Colonic mucosa (tissue), 4 donors: ENCODE data around the gene EXOC4. TPM values are rescaled to one million over a fixed set of nuclear protein-coding genes. Genes with fewer than 3 reads are reported as not detected.

Experiments used
- DNase-seq: peaks from one replicate; pipeline ENCODE4 v3.0.0-alpha.2; 2020
- H3K27ac ChIP-seq: fragments of 200-600 bp; one replicate; pipeline ENCODE4 v1.8.0; 2021
- H3K27me3 ChIP-seq: fragments of 200-600 bp; one replicate; pipeline ENCODE4 v1.8.0; 2021
- H3K36me3 ChIP-seq: fragments of 200-600 bp; one replicate; pipeline ENCODE4 v1.8.0; 2021
- H3K4me1 ChIP-seq: fragments of 200-600 bp; one replicate; pipeline ENCODE4 v1.8.0; 2021; ENCODE audit warnings: mild to moderate bottlenecking
- H3K4me3 ChIP-seq: fragments of 200-600 bp; one replicate; pipeline ENCODE4 v1.8.0; 2021
- H3K9ac ChIP-seq, 2 donors: one replicate each; pipeline ENCODE4 v1.7.0; 2013; ENCODE audit warnings: control low read depth in 2 of 2, low read depth in 2 of 2, low read length in 2 of 2
- H3K9me3 ChIP-seq: fragments of 200-600 bp; one replicate; pipeline ENCODE4 v1.8.0; 2021
- intact Hi-C: fragments of 100-400 bp; cut with DNase I; formaldehyde crosslinking; loops from one replicate; pipeline ENCODE4 v1.14.1; 2022
- total RNA-seq, 2 donors: library from RNA; stranded (reverse); fragmentation: NEBNext Ultra II Directional in 1 of 2; extraction: Animal tissue kit (Norgen Biotek cat#: 25700) in 1 of 2; gene quantifications; one replicate each; pipeline ENCODE4 v1.2.1, GENCODE V29; 2021
- TF ChIP-seq, protein P1 (sequence below): fragments of 200-600 bp; IDR thresholded peaks from one replicate; pipeline ENCODE4 v1.8.0; 2022; ENCODE audit warnings: antibody characterized with exemption, mild to moderate bottlenecking
- donor health status: healthy.
- donor health status: DM: no; HTN: no; CAD: no.
- donor health status: DM: no; HTN: no; CAD: no.

The EXOC4 gene
- total RNA-seq, 2 donors from 2014 or later: 61.1 to 73.3 TPM

DNA sequence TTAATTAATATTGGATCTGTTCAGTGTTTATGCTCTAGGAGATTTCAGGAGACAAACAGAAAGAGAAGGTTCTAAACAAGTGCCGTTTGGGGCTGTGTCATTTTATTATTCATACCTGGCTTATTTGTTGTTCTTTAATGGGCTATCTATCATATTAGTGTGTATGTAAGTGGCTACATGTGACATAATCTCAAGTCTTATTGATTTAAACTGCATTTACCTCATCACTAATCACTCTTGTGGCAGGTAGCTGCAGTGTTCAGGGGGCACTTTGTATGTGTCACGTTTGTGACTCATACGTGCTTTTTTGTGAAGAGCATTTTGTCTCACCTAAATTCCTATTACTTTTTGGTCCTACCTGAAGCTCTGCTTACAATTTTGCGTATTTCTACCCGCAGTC lies 95.4 kb downstream of the EXOC4 start:
- Histone ChIP-seq H3K4me3 (no peak overlapping the region), H3K27me3 (no peaks in the 10 kb centered on the region), H3K27ac (no peak overlapping the region), H3K9me3 (no peaks in the 10 kb centered on the region), H3K36me3 (no peaks in the 10 kb centered on the region), H3K4me1 (no peaks in the 10 kb centered on the region), H3K9ac (no peak overlapping the region)
- TF ChIP-seq, protein P1, sequence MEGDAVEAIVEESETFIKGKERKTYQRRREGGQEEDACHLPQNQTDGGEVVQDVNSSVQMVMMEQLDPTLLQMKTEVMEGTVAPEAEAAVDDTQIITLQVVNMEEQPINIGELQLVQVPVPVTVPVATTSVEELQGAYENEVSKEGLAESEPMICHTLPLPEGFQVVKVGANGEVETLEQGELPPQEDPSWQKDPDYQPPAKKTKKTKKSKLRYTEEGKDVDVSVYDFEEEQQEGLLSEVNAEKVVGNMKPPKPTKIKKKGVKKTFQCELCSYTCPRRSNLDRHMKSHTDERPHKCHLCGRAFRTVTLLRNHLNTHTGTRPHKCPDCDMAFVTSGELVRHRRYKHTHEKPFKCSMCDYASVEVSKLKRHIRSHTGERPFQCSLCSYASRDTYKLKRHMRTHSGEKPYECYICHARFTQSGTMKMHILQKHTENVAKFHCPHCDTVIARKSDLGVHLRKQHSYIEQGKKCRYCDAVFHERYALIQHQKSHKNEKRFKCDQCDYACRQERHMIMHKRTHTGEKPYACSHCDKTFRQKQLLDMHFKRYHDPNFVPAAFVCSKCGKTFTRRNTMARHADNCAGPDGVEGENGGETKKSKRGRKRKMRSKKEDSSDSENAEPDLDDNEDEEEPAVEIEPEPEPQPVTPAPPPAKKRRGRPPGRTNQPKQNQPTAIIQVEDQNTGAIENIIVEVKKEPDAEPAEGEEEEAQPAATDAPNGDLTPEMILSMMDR: no peak
- no peak for DNase-seq
- intact Hi-C loops: no loop called here

DNA sequence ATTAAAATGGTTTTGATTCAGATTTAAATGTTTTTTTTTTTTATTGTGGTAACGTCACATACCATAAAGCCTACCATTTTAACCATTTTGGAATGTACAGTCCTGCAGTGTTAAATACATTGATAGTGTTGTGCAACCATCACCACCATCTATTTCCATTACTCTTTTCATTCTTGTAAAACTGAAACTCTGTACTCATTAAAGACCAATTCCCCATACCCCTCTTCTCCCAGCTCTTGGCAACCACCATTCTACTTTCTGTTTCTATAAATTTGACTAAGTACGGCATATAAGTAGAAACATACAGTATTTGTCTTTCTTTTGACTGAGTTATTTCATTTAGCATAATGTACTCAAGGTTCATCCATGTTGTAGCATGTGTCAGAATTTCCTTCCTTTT lies 96.2 kb downstream of the EXOC4 start:
- H3K27ac ChIP-seq: no peak overlapping the region
- TF ChIP-seq, protein P1: no peak
- H3K36me3 ChIP-seq: no peaks in the 10 kb centered on the region
- H3K9me3 ChIP-seq: no peaks in the 10 kb centered on the region
- no peak overlapping the region for H3K9ac ChIP-seq
- no peaks in the 10 kb centered on the region for H3K4me1 ChIP-seq
- intact Hi-C loops: no loop called here
- no peak for DNase-seq
- no peak overlapping the region for H3K4me3 ChIP-seq
- no peaks in the 10 kb centered on the region for H3K27me3 ChIP-seq

DNA sequence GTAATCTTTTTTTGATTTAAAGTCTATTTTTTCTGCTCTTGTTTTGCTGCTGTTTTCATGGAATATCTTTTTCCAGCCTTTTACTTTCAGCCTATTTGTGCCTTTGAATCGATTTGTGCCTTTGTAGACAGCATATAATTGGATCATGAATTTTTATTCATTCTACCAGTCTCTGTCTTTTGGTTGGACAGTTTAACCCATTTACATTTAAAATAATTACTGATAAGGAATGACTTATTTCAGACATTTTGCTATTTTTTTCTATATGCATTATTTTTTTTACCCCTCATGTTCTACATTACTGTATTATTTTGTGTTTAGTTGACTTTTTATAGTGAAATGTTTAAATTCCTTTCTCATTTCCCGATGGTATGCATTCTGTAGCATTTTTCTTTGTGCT lies 99.6 kb downstream of the EXOC4 start:
- Histone ChIP-seq H3K36me3 (no peaks in the 10 kb centered on the region), H3K9ac (no peak overlapping the region), H3K9me3 (no peaks in the 10 kb centered on the region), H3K4me3 (no peak overlapping the region), H3K4me1 (no peaks in the 10 kb centered on the region), H3K27ac (no peak overlapping the region), H3K27me3 (no peaks in the 10 kb centered on the region)
- TF ChIP-seq, protein P1: no peak
- no peak for DNase-seq
- intact Hi-C loops: no loop called here

DNA sequence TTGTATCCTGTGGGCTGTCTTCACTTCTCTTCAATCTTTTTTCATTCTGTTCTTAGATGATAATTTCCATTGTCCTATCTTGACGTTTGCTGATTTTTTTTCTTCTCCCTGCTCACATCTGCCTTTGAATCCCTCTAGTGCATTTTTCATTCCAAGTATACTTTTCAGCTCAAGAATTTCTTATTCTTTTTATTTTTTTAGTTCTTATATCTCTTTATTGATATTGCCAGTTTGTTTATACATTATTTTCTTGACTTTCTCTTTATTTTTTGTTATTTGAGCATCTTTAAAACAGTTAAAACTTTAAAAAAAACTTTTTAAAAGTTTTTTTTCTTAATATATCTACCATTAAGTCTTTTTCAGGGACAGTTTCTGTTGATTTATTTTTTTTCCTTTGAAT lies 100.9 kb downstream of the EXOC4 start:
- H3K9ac ChIP-seq: no peak overlapping the region
- no peaks in the 10 kb centered on the region for H3K27me3 ChIP-seq
- TF ChIP-seq, protein P1: no peak
- intact Hi-C loops: no loop called here
- H3K4me1 ChIP-seq: no peaks in the 10 kb centered on the region
- no peak overlapping the region for H3K27ac ChIP-seq
- no peaks in the 10 kb centered on the region for H3K36me3 ChIP-seq
- DNase-seq: no peak
- no peaks in the 10 kb centered on the region for H3K9me3 ChIP-seq
- H3K4me3 ChIP-seq: no peak overlapping the region

DNA sequence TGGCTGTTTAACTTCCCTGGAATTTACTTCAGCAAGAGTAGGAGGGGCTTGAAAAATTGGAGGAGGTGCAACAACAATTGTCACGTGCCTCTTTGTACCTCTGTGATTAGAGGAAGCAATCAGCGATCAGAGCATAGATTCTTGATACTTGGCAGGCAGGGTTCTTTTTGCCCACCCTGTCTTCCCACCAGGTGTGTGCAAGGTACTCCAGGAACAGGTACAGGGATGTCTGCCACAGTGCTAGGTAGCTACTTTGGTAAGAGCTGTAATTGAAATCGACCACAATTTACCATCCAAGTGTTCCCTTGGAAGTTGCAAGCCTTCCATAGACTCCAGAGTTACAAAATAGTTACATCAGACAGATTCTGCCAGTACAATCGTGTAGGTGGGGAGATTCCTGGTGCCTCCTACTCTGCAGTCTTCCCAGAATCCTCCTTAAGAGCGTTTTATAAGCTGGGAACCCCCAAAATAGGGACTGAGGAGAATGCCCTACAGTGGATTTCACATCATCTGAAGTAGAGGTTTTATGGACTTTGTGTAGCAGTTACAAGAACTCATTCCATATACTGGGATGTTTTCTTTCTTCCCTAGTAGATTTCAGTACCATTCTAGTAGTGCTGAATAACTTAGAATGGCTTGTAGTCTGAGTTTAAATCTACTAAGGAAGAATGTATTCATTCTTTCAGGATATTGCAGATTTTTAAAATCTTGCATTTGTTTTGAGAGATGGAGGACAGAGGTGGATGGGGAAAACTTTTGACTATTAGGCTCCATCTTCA lies 101.9 kb downstream of the EXOC4 start:
- Histone ChIP-seq H3K9me3 (no peaks in the 10 kb centered on the region), H3K27me3 (no peaks in the 10 kb centered on the region), H3K4me1 (no peaks in the 10 kb centered on the region), H3K36me3 (no peaks in the 10 kb centered on the region), H3K4me3 (no peak overlapping the region), H3K27ac (no peak overlapping the region), H3K9ac (no peak overlapping the region)
- DNase-seq: no peak
- TF ChIP-seq, protein P1: no peak
- intact Hi-C loops: no loop called here
